ENCODE data around the gene PTPRN2.
"Not testable (repeated sequence)": the region's sequence is repeated elsewhere in the genome, so short reads cannot be mapped to it uniquely, and the experiment has no call there.

The PTPRN2 gene

GRCh38 chr7:157895520-157896375 lies 691.9 kb downstream of the PTPRN2 start:
- Histone ChIP-seq H3K9me3 (ENCODE audit: control insufficient read depth, insufficient read depth, low read depth, low read length) (peaks cover 19% of the 10 kb centered on the region; the same call in 1 of the 2 replicates), H3K27me3 (ENCODE audit: control insufficient read depth, insufficient read depth, low read length) (no peaks in the 10 kb centered on the region), H3K27ac (ENCODE audit: low read depth, low read length) (no peak overlapping the region), H3K4me3 (ENCODE audit: low read depth, low read length) (no peak overlapping the region), H3K9ac (ENCODE audit: low read length) (no peak overlapping the region), H3K4me1 (ENCODE audit: control insufficient read depth, insufficient read depth, low read length) (no peaks in the 10 kb centered on the region), H3K36me3 (ENCODE audit: control insufficient read depth, insufficient read depth, low read length) (no peaks in the 10 kb centered on the region)

GRCh38 chr7:157895098-157895497 lies 692.5 kb downstream of the PTPRN2 start:
- H3K9me3 ChIP-seq (ENCODE audit: control insufficient read depth, insufficient read depth, low read depth, low read length) = peaks cover 18% of the 10 kb centered on the region; the same call in 1 of the 2 replicates
- H3K36me3 ChIP-seq (ENCODE audit: control insufficient read depth, insufficient read depth, low read length); H3K27me3 ChIP-seq (ENCODE audit: control insufficient read depth, insufficient read depth, low read length); H3K4me3 ChIP-seq (ENCODE audit: low read depth, low read length); H3K4me1 ChIP-seq (ENCODE audit: control insufficient read depth, insufficient read depth, low read length); H3K9ac ChIP-seq (ENCODE audit: low read length); H3K27ac ChIP-seq (ENCODE audit: low read depth, low read length): not testable (repeated sequence)

GRCh38 chr7:157893535-157894044 lies 694.0 kb downstream of the PTPRN2 start:
- no peaks in the 10 kb centered on the region for H3K36me3 ChIP-seq (ENCODE audit: control insufficient read depth, insufficient read depth, low read length)
- H3K27ac ChIP-seq (ENCODE audit: low read depth, low read length) = no peak overlapping the region
- H3K9me3 ChIP-seq (ENCODE audit: control insufficient read depth, insufficient read depth, low read depth, low read length) = peaks cover 25% of the 10 kb centered on the region
- no peak overlapping the region for H3K4me3 ChIP-seq (ENCODE audit: low read depth, low read length)
- no peak overlapping the region for H3K9ac ChIP-seq (ENCODE audit: low read length)
- H3K4me1 ChIP-seq (ENCODE audit: control insufficient read depth, insufficient read depth, low read length) = no peaks in the 10 kb centered on the region
- no peaks in the 10 kb centered on the region for H3K27me3 ChIP-seq (ENCODE audit: control insufficient read depth, insufficient read depth, low read length)

- H3K4me1 ChIP-seq (ENCODE audit: control insufficient read depth, insufficient read depth, low read length) = no peaks in the 10 kb centered on the region
- H3K9ac ChIP-seq (ENCODE audit: low read length) = no peak overlapping the region
- H3K27ac ChIP-seq (ENCODE audit: low read depth, low read length) = no peak overlapping the region
- H3K9me3 ChIP-seq (ENCODE audit: control insufficient read depth, insufficient read depth, low read depth, low read length) = peaks cover 25% of the 10 kb centered on the region
- no peaks in the 10 kb centered on the region for H3K36me3 ChIP-seq (ENCODE audit: control insufficient read depth, insufficient read depth, low read length)
- no peaks in the 10 kb centered on the region for H3K27me3 ChIP-seq (ENCODE audit: control insufficient read depth, insufficient read depth, low read length)
- no peak overlapping the region for H3K4me3 ChIP-seq (ENCODE audit: low read depth, low read length)
Measured at GRCh38 chr7:157892751-157893523, 694.7 kb downstream of the PTPRN2 start.

GRCh38 chr7:157890921-157891401 lies 696.7 kb downstream of the PTPRN2 start:
- H3K9me3 ChIP-seq (ENCODE audit: control insufficient read depth, insufficient read depth, low read depth, low read length) = peaks cover 33% of the 10 kb centered on the region
- no peaks in the 10 kb centered on the region for H3K4me1 ChIP-seq (ENCODE audit: control insufficient read depth, insufficient read depth, low read length)
- no peaks in the 10 kb centered on the region for H3K27me3 ChIP-seq (ENCODE audit: control insufficient read depth, insufficient read depth, low read length)
- H3K4me3 ChIP-seq (ENCODE audit: low read depth, low read length) = no peak overlapping the region
- H3K36me3 ChIP-seq (ENCODE audit: control insufficient read depth, insufficient read depth, low read length) = no peaks in the 10 kb centered on the region
- H3K9ac ChIP-seq (ENCODE audit: low read length) = no peak overlapping the region
- no peak overlapping the region for H3K27ac ChIP-seq (ENCODE audit: low read depth, low read length)

- Histone ChIP-seq H3K36me3 (ENCODE audit: control insufficient read depth, insufficient read depth, low read length) (no peaks in the 10 kb centered on the region), H3K27ac (ENCODE audit: low read depth, low read length) (no peak overlapping the region), H3K4me3 (ENCODE audit: low read depth, low read length) (no peak overlapping the region), H3K4me1 (ENCODE audit: control insufficient read depth, insufficient read depth, low read length) (no peaks in the 10 kb centered on the region), H3K27me3 (ENCODE audit: control insufficient read depth, insufficient read depth, low read length) (no peaks in the 10 kb centered on the region), H3K9ac (ENCODE audit: low read length) (no peak overlapping the region), H3K9me3 (ENCODE audit: control insufficient read depth, insufficient read depth, low read depth, low read length) (peaks cover 42% of the 10 kb centered on the region)
Measured at GRCh38 chr7:157889480-157889879, 698.1 kb downstream of the PTPRN2 start.

GRCh38 chr7:157888579-157888978 lies 699.0 kb downstream of the PTPRN2 start:
- peaks cover 45% of the 10 kb centered on the region for H3K9me3 ChIP-seq (ENCODE audit: control insufficient read depth, insufficient read depth, low read depth, low read length)
- no peaks in the 10 kb centered on the region for H3K36me3 ChIP-seq (ENCODE audit: control insufficient read depth, insufficient read depth, low read length)
- H3K27me3 ChIP-seq (ENCODE audit: control insufficient read depth, insufficient read depth, low read length) = no peaks in the 10 kb centered on the region
- no peak overlapping the region for H3K4me3 ChIP-seq (ENCODE audit: low read depth, low read length)
- no peaks in the 10 kb centered on the region for H3K4me1 ChIP-seq (ENCODE audit: control insufficient read depth, insufficient read depth, low read length)
- no peak overlapping the region for H3K27ac ChIP-seq (ENCODE audit: low read depth, low read length)
- H3K9ac ChIP-seq (ENCODE audit: low read length) = no peak overlapping the region

- Histone ChIP-seq H3K4me3 (ENCODE audit: low read depth, low read length) (no peak overlapping the region), H3K27ac (ENCODE audit: low read depth, low read length) (no peak overlapping the region), H3K36me3 (ENCODE audit: control insufficient read depth, insufficient read depth, low read length) (no peaks in the 10 kb centered on the region), H3K27me3 (ENCODE audit: control insufficient read depth, insufficient read depth, low read length) (no peaks in the 10 kb centered on the region), H3K9ac (ENCODE audit: low read length) (no peak overlapping the region), H3K4me1 (ENCODE audit: control insufficient read depth, insufficient read depth, low read length) (no peaks in the 10 kb centered on the region), H3K9me3 (ENCODE audit: control insufficient read depth, insufficient read depth, low read depth, low read length) (peaks cover 56% of the 10 kb centered on the region)
Measured at GRCh38 chr7:157887400-157887799, 700.2 kb downstream of the PTPRN2 start.

- H3K36me3 ChIP-seq (ENCODE audit: control insufficient read depth, insufficient read depth, low read length) = no peaks in the 10 kb centered on the region
- H3K4me1 ChIP-seq (ENCODE audit: control insufficient read depth, insufficient read depth, low read length) = no peaks in the 10 kb centered on the region
- no peak overlapping the region for H3K27ac ChIP-seq (ENCODE audit: low read depth, low read length)
Measured at GRCh38 chr7:157886711-157887110, 700.9 kb downstream of the PTPRN2 start.

GRCh38 chr7:157886266-157886665 lies 701.4 kb downstream of the PTPRN2 start:
- peaks cover 64% of the 10 kb centered on the region for H3K9me3 ChIP-seq (ENCODE audit: control insufficient read depth, insufficient read depth, low read depth, low read length)
- no peak overlapping the region for H3K4me3 ChIP-seq (ENCODE audit: low read depth, low read length)
- H3K36me3 ChIP-seq (ENCODE audit: control insufficient read depth, insufficient read depth, low read length) = no peaks in the 10 kb centered on the region
- no peaks in the 10 kb centered on the region for H3K4me1 ChIP-seq (ENCODE audit: control insufficient read depth, insufficient read depth, low read length)
- H3K27me3 ChIP-seq (ENCODE audit: control insufficient read depth, insufficient read depth, low read length) = no peaks in the 10 kb centered on the region
- no peak overlapping the region for H3K27ac ChIP-seq (ENCODE audit: low read depth, low read length)
- no peak overlapping the region for H3K9ac ChIP-seq (ENCODE audit: low read length)

More at GRCh38 chr7:157886711-157887110, 700.9 kb downstream of the PTPRN2 start:
- peaks cover 61% of the 10 kb centered on the region for H3K9me3 ChIP-seq (ENCODE audit: control insufficient read depth, insufficient read depth, low read depth, low read length)
- no peaks in the 10 kb centered on the region for H3K27me3 ChIP-seq (ENCODE audit: control insufficient read depth, insufficient read depth, low read length)
- no peak overlapping the region for H3K9ac ChIP-seq (ENCODE audit: low read length)
- no peak overlapping the region for H3K4me3 ChIP-seq (ENCODE audit: low read depth, low read length)

GRCh38 chr7:157885140-157885539 lies 702.5 kb downstream of the PTPRN2 start:
- Histone ChIP-seq H3K36me3 (ENCODE audit: control insufficient read depth, insufficient read depth, low read length) (no peaks in the 10 kb centered on the region), H3K9me3 (ENCODE audit: control insufficient read depth, insufficient read depth, low read depth, low read length) (peaks cover 70% of the 10 kb centered on the region), H3K27me3 (ENCODE audit: control insufficient read depth, insufficient read depth, low read length) (no peaks in the 10 kb centered on the region), H3K27ac (ENCODE audit: low read depth, low read length) (no peak overlapping the region), H3K4me3 (ENCODE audit: low read depth, low read length) (no peak overlapping the region), H3K4me1 (ENCODE audit: control insufficient read depth, insufficient read depth, low read length) (no peaks in the 10 kb centered on the region), H3K9ac (ENCODE audit: low read length) (no peak overlapping the region)
